Esophagus (tissue), 2 donors: ENCODE data around the gene C16orf74. TPM values are rescaled to one million over a fixed set of nuclear protein-coding genes. Genes with fewer than 3 reads are reported as not detected.

Experiments
- H3K27ac ChIP-seq, 2 donors: one replicate each; pipeline ENCODE4 v1.5.1; 2013; ENCODE audit warnings: low read depth in 2 of 2, mild to moderate bottlenecking in 2 of 2, inconsistent platforms in 1 of 2, low read length in 1 of 2, moderate library complexity in 1 of 2
- H3K27me3 ChIP-seq, 2 donors: one replicate each; pipeline ENCODE4 v1.6.1; 2013; ENCODE audit warnings: low read length in 2 of 2, control low read depth in 1 of 2, mild to moderate bottlenecking in 1 of 2; ENCODE audit not compliant: insufficient read depth in 2 of 2, control insufficient read depth in 1 of 2
- H3K36me3 ChIP-seq, 2 donors: one replicate each; pipeline ENCODE4 v1.6.1; 2013; ENCODE audit warnings: low read length in 1 of 2; ENCODE audit not compliant: control insufficient read depth in 2 of 2, insufficient read depth in 2 of 2
- H3K4me1 ChIP-seq, 2 donors: one replicate each; pipeline ENCODE4 v1.6.1; 2013; ENCODE audit warnings: low read length in 1 of 2; ENCODE audit not compliant: control insufficient read depth in 2 of 2, insufficient read depth in 2 of 2
- H3K4me3 ChIP-seq, 2 donors: one replicate each; pipeline ENCODE4 v1.5.1; 2013; ENCODE audit warnings: low read length in 2 of 2, mild to moderate bottlenecking in 2 of 2, low read depth in 1 of 2, moderate library complexity in 1 of 2
- H3K9me3 ChIP-seq, 2 donors: one replicate each; pipeline ENCODE4 v1.6.1; 2013; ENCODE audit warnings: mild to moderate bottlenecking in 2 of 2, low read depth in 1 of 2, low read length in 1 of 2, moderate library complexity in 1 of 2; ENCODE audit not compliant: control insufficient read depth in 2 of 2, insufficient read depth in 1 of 2
- WGBS, 2 donors: extraction: QIAGEN DNeasy Blood & Tissue Kit; methylation state at CpG; one replicate each; pipeline ENCODE4 v1.1.7; 2013; 5-methylcytosine and 5-hydroxymethylcytosine counted together
- polyA plus RNA-seq, 2 donors: library from polyadenylated mRNA; stranded (reverse); fragments of 200-250 nt; gene quantifications; one replicate each; pipeline ENCODE4 v1.2.3, GENCODE V29; 2013
- donor health status: healthy with polysubstance abuse.
- donor health status: Bipolar disorder and iron deficiency.

C16orf74 gene
- polyA plus RNA-seq, result 10 to 100 TPM in 1 of 2 donors, 1 to 10 TPM in 1; 9.7 to 19.0 TPM

- Histone ChIP-seq H3K9me3 (no peaks in the 10 kb centered on the region), H3K4me1 (peaks cover 6 to 36% of the 10 kb centered on the region in 2 donors), H3K4me3 (peak within 1 kb of the TSS; percentile 50 to 60), H3K27ac (no peak within 1 kb of the TSS), H3K36me3 (no peaks in the 10 kb centered on the region), H3K27me3 (no peaks in the 10 kb centered on the region)
- 4 to 11% methylated on average over 34 to 96 of the region's 96 CpGs for WGBS, 2 donors
These were observed at the start of gene C16orf74 for GRCh38 chr16:85750827-85751697. Gene C16orf74, minus strand, starts transcription at chr16:85751096. Its CDS starts 15,879 bp downstream, at chr16:85735217.

- 9 to 11% methylated on average over 9 of the region's 9 CpGs for WGBS, 2 donors
- H3K27ac ChIP-seq, result peak overlapping the region; percentile 73 to 90
- H3K4me1 ChIP-seq, result peaks cover 0 to 2% of the 10 kb centered on the region in 2 donors
- H3K4me3 ChIP-seq, result peak overlapping the region; percentile 80 to 96
- H3K27me3 ChIP-seq, result no peaks in the 10 kb centered on the region
- peaks cover 9 to 32% of the 10 kb centered on the region in 2 donors for H3K36me3 ChIP-seq
- H3K9me3 ChIP-seq, result no peaks in the 10 kb centered on the region
These were observed 49.4 kb upstream of the C16orf74 start for GRCh38 chr16:85800321-85800669.

- no peaks in the 10 kb centered on the region for H3K27me3 ChIP-seq
- peaks cover 4 to 28% of the 10 kb centered on the region in 2 donors for H3K36me3 ChIP-seq
- no peaks in the 10 kb centered on the region for H3K9me3 ChIP-seq
- peaks cover 0 to 3% of the 10 kb centered on the region in 2 donors for H3K4me1 ChIP-seq
- H3K27ac ChIP-seq, result peak within 1 kb of the TSS; percentile 90 to 91
- peak within 1 kb of the TSS; percentile 80 to 96 for H3K4me3 ChIP-seq
- WGBS, 2 donors, result 0 to 1% methylated on average over 80 to 87 of the region's 87 CpGs
These were observed 48.8 kb upstream of the C16orf74 start, which contains the start of the genes COX4I1 and EMC8 for GRCh38 chr16:85799497-85800320. Gene COX4I1, plus strand, starts transcription at chr16:85799695. Its CDS starts 1,511 bp downstream, at chr16:85801206. Gene EMC8, minus strand, starts transcription at chr16:85799544. Its CDS starts 249 bp downstream, at chr16:85799295.

- peaks cover 4 to 26% of the 10 kb centered on the region in 2 donors for H3K36me3 ChIP-seq
- H3K4me1 ChIP-seq, result peaks cover 0 to 4% of the 10 kb centered on the region in 2 donors
- H3K9me3 ChIP-seq, result no peaks in the 10 kb centered on the region
- H3K27ac ChIP-seq, result peak overlapping the region; percentile 34 to 90
- H3K4me3 ChIP-seq, result peak overlapping the region; percentile 80 to 96
- 0% methylated on average over 37 to 51 of the region's 51 CpGs for WGBS, 2 donors
- no peaks in the 10 kb centered on the region for H3K27me3 ChIP-seq
These were observed 48.1 kb upstream of the C16orf74 start for GRCh38 chr16:85798901-85799496.

GRCh38 chr16:85798283-85798776 is 47.4 kb upstream of the C16orf74 start:
- H3K4me1 ChIP-seq, result peaks cover 0 to 4% of the 10 kb centered on the region in 2 donors

GRCh38 chr16:85796599-85796998 is 45.7 kb upstream of the C16orf74 start:
- peaks cover 4 to 10% of the 10 kb centered on the region in 2 donors for H3K36me3 ChIP-seq
- H3K4me3 ChIP-seq, result no peak overlapping the region
- no peak overlapping the region for H3K27ac ChIP-seq
- H3K4me1 ChIP-seq, result peaks cover 0 to 4% of the 10 kb centered on the region in 2 donors
- H3K9me3 ChIP-seq, result no peaks in the 10 kb centered on the region
- WGBS, 2 donors, result 90 to 92% methylated on average over 7 of the region's 7 CpGs
- no peaks in the 10 kb centered on the region for H3K27me3 ChIP-seq

More at GRCh38 chr16:85798283-85798776, 47.4 kb upstream of the C16orf74 start:
- Histone ChIP-seq H3K36me3 (peaks cover 4 to 21% of the 10 kb centered on the region in 2 donors), H3K27ac (no peak overlapping the region), H3K4me3 (peak overlapping the region; percentile 80 to 96), H3K27me3 (no peaks in the 10 kb centered on the region), H3K9me3 (no peaks in the 10 kb centered on the region)
- WGBS, 2 donors, result 15 to 18% methylated on average over 17 of the region's 17 CpGs

- Histone ChIP-seq H3K9me3 (no peaks in the 10 kb centered on the region), H3K4me3 (no peak overlapping the region), H3K27ac (no peak overlapping the region), H3K36me3 (peaks cover 4 to 8% of the 10 kb centered on the region in 2 donors), H3K27me3 (no peaks in the 10 kb centered on the region), H3K4me1 (peaks cover 0 to 4% of the 10 kb centered on the region in 2 donors)
- 85 to 90% methylated on average over 6 of the region's 6 CpGs for WGBS, 2 donors
These were observed 45.3 kb upstream of the C16orf74 start for GRCh38 chr16:85796152-85796551.

GRCh38 chr16:85794696-85795095 is 43.8 kb upstream of the C16orf74 start:
- WGBS, 2 donors, result 85 to 91% methylated on average over 8 of the region's 8 CpGs
- no peaks in the 10 kb centered on the region for H3K27me3 ChIP-seq
- peaks cover 4 to 8% of the 10 kb centered on the region in 2 donors for H3K36me3 ChIP-seq

More at GRCh38 chr16:85794696-85795095, 43.8 kb upstream of the C16orf74 start:
- Histone ChIP-seq H3K4me1 (peaks cover 0 to 2% of the 10 kb centered on the region in 2 donors), H3K9me3 (no peaks in the 10 kb centered on the region), H3K27ac (no peak overlapping the region), H3K4me3 (no peak overlapping the region)
